RWPE2 (cell line): Measurements from ENCODE around the gene TRIP10.

ENCODE experiments used
- ATAC-seq: fragments of 200-7000 bp; cut with Tn5 transposase; 3 replicates; pipeline ENCODE4 v1.9.1; 2021; ENCODE audit warnings: low read depth
- DNase-seq: peaks from one replicate; pipeline ENCODE4 v3.0.0-alpha.2; 2020; ENCODE audit warnings: low spot score
- H3K27ac ChIP-seq: fragments of 450-650 bp; 2 replicates; pipeline ENCODE4 v1.5.1; 2017; ENCODE audit warnings: mild to moderate bottlenecking; ENCODE audit not compliant: poor library complexity, severe bottlenecking
- H3K27me3 ChIP-seq: fragments of 250-450 bp; sonication (Bioruptor Pico); 2 replicates; pipeline ENCODE4 v1.5.1; 2021; ENCODE audit warnings: mild to moderate bottlenecking, moderate library complexity; ENCODE audit not compliant: insufficient read depth, poor library complexity, severe bottlenecking
- H3K36me3 ChIP-seq: fragments of 250-450 bp; sonication (Bioruptor Pico); 2 replicates; pipeline ENCODE4 v1.5.1; 2020; ENCODE audit warnings: low read depth, mild to moderate bottlenecking, moderate library complexity
- H3K4me1 ChIP-seq: fragments of 250-450 bp; sonication (Bioruptor Pico); 2 replicates; pipeline ENCODE4 v1.5.1; 2021; ENCODE audit warnings: mild to moderate bottlenecking, moderate library complexity; ENCODE audit not compliant: insufficient read depth, poor library complexity, severe bottlenecking
- H3K4me3 ChIP-seq: fragments of 250-450 bp; sonication (Bioruptor Pico); 2 replicates; pipeline ENCODE4 v1.5.1; 2021; ENCODE audit warnings: mild to moderate bottlenecking, moderate library complexity; ENCODE audit not compliant: severe bottlenecking
- H3K9me3 ChIP-seq: fragments of 250-450 bp; sonication (Bioruptor Pico); 2 replicates; pipeline ENCODE4 v1.5.1; 2021; ENCODE audit warnings: mild to moderate bottlenecking, moderate library complexity; ENCODE audit not compliant: severe bottlenecking
- TF ChIP-seq, protein P1 (sequence below): fragments of 450-650 bp; IDR thresholded peaks from one replicate; pipeline ENCODE4 v1.5.1; 2017; ENCODE audit warnings: mild to moderate bottlenecking, moderate library complexity; ENCODE audit not compliant: poor library complexity, severe bottlenecking

The TRIP10 gene

DNA sequence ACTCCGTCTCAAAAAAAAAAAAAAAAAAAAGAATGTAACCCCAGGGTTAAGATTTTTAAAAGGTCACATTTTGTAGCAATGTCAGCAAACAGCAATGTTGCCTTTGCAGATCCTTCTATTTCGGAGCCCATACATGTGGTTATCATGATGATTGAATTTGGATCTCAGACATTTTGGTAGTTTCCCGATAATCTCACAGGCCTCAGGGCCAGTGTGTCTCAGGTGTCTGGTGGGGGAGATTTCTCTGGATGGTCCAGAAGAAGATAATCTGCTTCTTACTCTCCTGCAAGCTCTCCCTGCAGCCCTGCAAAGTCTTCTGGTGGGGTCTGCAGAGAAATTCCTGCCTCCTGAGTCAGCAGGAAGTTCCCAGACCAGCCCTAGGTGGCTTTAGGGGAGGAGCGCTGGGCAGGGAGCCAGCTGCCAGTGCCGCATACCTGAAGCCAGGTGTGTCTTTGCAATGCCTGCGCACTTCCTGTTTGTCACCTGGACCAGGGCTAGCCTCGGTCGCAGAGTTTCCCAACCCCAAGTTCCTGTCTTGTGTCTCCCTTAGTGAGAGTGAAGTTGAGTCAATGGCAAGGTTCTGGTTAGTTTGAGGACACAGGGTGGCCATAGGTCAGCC lies 26.4 kb downstream of the TRIP10 start:
- ATAC-seq (peak; percentile 68), DNase-seq (peak; percentile 94)
- Histone ChIP-seq H3K27me3 (no peaks in the 10 kb centered on the region), H3K36me3 (peaks cover 50% of the 10 kb centered on the region), H3K4me3 (peak overlapping the region; percentile 61), H3K27ac (peak overlapping the region; percentile 97), H3K4me1 (peaks cover 7% of the 10 kb centered on the region), H3K9me3 (no peaks in the 10 kb centered on the region)
- TF ChIP-seq, protein P1, sequence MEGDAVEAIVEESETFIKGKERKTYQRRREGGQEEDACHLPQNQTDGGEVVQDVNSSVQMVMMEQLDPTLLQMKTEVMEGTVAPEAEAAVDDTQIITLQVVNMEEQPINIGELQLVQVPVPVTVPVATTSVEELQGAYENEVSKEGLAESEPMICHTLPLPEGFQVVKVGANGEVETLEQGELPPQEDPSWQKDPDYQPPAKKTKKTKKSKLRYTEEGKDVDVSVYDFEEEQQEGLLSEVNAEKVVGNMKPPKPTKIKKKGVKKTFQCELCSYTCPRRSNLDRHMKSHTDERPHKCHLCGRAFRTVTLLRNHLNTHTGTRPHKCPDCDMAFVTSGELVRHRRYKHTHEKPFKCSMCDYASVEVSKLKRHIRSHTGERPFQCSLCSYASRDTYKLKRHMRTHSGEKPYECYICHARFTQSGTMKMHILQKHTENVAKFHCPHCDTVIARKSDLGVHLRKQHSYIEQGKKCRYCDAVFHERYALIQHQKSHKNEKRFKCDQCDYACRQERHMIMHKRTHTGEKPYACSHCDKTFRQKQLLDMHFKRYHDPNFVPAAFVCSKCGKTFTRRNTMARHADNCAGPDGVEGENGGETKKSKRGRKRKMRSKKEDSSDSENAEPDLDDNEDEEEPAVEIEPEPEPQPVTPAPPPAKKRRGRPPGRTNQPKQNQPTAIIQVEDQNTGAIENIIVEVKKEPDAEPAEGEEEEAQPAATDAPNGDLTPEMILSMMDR: no peak

DNA sequence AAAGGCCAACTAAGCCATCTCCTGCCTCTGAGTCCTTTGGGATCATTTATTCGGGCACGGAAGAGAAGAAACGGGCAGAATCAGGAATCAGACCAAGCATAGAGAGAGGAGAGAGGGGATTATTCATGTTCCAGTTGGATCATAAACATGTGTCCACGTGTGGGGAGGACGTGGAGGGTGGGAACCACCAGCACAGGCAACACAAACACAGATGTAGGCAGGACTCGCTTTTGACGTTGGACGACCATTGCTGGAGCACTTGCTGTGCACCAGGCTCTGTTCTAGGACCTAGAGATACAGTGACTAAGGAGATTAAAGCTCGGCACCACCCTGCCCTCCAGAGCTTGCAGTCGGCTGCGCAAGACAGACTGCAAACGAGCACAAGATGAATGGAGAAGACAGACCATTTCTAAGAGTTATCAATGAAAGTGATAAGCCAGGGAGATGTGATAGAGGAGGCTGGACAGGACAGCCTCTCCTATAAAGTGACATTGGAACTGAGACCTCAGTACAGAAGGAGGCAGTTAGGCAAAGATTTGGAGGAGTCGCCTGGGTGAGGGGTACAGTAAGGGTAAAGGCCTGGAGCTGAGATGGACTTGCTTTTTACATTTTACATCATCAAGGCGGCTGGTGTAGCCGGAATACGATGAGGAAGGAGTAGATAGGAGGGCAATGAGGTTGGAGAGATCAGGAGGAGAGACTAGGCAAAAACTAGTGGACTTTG lies 27.0 kb downstream of the TRIP10 start:
- Histone ChIP-seq H3K4me3 (peak overlapping the region; percentile 61), H3K27me3 (no peaks in the 10 kb centered on the region), H3K4me1 (peaks cover 7% of the 10 kb centered on the region), H3K27ac (peak overlapping the region; percentile 97), H3K9me3 (no peaks in the 10 kb centered on the region), H3K36me3 (peaks cover 44% of the 10 kb centered on the region)
- ATAC-seq: peak; percentile 15; the same call in 2 of the 3 replicates
- no peak for DNase-seq
- TF ChIP-seq, protein P1: no peak

DNA sequence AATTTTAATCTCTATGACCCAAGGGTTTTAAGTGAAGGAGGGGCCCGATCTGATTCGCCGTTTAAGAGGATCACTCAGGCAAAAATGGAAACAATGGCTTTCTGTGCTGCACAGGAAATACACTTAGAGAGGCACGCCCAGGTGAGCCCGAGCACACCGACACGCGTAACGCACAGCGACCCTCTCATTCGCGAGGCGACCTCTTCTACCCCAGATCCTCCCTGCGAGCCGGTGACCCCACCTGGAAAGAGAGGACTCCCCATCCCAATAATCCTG lies 27.5 kb downstream of the TRIP10 start:
- peak overlapping the region; percentile 97 for H3K27ac ChIP-seq
- ATAC-seq (peak; percentile 46), DNase-seq (peak; percentile 68)
- H3K36me3 ChIP-seq: peaks cover 39% of the 10 kb centered on the region
- peak overlapping the region; percentile 61 for H3K4me3 ChIP-seq
- H3K27me3 ChIP-seq: no peaks in the 10 kb centered on the region
- no peaks in the 10 kb centered on the region for H3K9me3 ChIP-seq
- peaks cover 7% of the 10 kb centered on the region for H3K4me1 ChIP-seq
- TF ChIP-seq, protein P1: no peak

DNA sequence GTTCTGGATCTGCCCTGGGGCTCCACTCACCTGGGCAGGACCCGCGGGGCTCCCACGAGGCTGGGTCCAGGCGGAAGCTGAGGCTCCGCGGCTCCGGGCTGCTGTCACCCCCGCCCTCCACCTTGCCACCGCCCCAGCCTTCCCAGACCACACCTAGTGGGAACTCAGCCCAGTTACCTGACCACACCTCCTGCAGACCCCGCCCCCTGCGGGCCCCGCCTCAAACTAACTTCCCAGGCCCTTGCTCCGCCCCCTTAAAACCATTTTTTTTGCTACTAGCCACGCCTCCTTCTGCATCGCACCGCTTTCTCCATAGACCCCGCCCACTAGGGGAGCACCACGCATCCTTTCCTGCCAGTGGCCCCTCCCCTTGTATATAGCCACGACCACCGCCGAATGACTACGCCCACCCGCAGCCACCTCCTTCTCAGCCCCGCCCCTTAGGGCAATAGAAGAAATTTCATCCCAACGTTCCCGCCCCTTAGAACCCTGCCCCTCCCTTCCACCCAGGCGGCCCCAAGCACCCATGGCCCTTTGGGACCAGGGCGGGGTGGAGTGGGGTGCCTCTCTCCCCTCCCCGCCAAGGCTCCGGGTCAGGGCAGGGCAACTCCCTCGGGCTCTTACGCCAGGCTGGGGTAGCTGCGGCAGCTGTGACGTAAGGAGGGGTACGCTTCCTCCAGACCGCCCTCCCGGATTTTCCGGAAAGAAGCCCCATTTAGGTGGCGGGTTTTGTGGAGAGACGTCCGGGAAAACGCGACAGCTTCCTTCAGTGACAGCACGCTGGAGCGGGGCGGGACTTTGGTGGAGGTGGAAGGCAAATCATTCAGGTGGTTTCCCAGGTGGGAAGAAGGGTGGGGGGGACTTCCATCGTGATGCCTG lies 28.1 kb downstream of the TRIP10 start, which contains the start of gene SH2D3A:
Gene SH2D3A, minus strand, starts transcription at position 79 of the 879 bp plus-strand sequence. CDS start 3,687 bp downstream, outside the sequence.
- peak; percentile 76 for ATAC-seq
- peak; percentile 94 for DNase-seq
- H3K9me3 ChIP-seq: no peaks in the 10 kb centered on the region
- peak within 1 kb of the TSS; percentile 61 for H3K4me3 ChIP-seq
- TF ChIP-seq, protein P1: no peak
- peaks cover 7% of the 10 kb centered on the region for H3K4me1 ChIP-seq
- peaks cover 33% of the 10 kb centered on the region for H3K36me3 ChIP-seq
- no peaks in the 10 kb centered on the region for H3K27me3 ChIP-seq
- peak within 1 kb of the TSS; percentile 97 for H3K27ac ChIP-seq
